Activated CD4-positive, alpha-beta T cell treated with anti-CD3 and anti-CD28 coated beads, Interleukin-2, amount 10 ng/mL, durations not matched to agents 24 days and 14 days (primary cell): ENCODE data around the gene ZNF747. TPM values are rescaled to one million over a fixed set of nuclear protein-coding genes. Genes with fewer than 3 reads are reported as not detected.
"Not testable (repeated sequence)": the region's sequence is repeated elsewhere in the genome, so short reads cannot be mapped to it uniquely, and the experiment has no call there.

Experiments used
- DNase-seq: peaks from one replicate; pipeline ENCODE4 v3.0.0; 2022
- H3K27ac Mint-ChIP-seq: one replicate; pipeline ENCODE4 v1.8.0; 2022; ENCODE audit warnings: mild to moderate bottlenecking, mixed read lengths
- H3K27me3 Mint-ChIP-seq: one replicate; pipeline ENCODE4 v1.8.0; 2022; ENCODE audit warnings: mixed read lengths
- H3K36me3 Mint-ChIP-seq: one replicate; pipeline ENCODE4 v1.8.0; 2022; ENCODE audit warnings: low read depth, mild to moderate bottlenecking, mixed read lengths
- H3K4me1 Mint-ChIP-seq: one replicate; pipeline ENCODE4 v1.8.0; 2021; ENCODE audit warnings: mixed read lengths
- H3K4me3 Mint-ChIP-seq: one replicate; pipeline ENCODE4 v1.8.0; 2022; ENCODE audit warnings: mild to moderate bottlenecking, moderate library complexity, mixed read lengths
- H3K9me3 Mint-ChIP-seq: one replicate; pipeline ENCODE4 v1.8.0; 2021; ENCODE audit warnings: mixed read lengths
- intact Hi-C: fragments of 100-400 bp; cut with micrococcal nuclease; formaldehyde crosslinking; loops from one replicate; pipeline ENCODE4 v1.15.1; 2023
- total RNA-seq: library from RNA; stranded (reverse); gene quantifications from 2 replicates; pipeline ENCODE4 v1.2.3, GENCODE V29; 2022

ZNF747 gene
- total RNA-seq, 1 donor from 2014 or later = 10.5 TPM

- peaks cover 53% of the 10 kb centered on the region for H3K4me1 Mint-ChIP-seq
- peak overlapping the region; percentile 92 for H3K27ac Mint-ChIP-seq
- no peak for DNase-seq
- intact Hi-C loops = no loop called here
- H3K9me3 Mint-ChIP-seq = no peaks in the 10 kb centered on the region
- H3K27me3 Mint-ChIP-seq = no peaks in the 10 kb centered on the region
- H3K36me3 Mint-ChIP-seq = peaks cover 30% of the 10 kb centered on the region
- peak overlapping the region; percentile 77 for H3K4me3 Mint-ChIP-seq
Measured at GRCh38 chr16:30552956-30553355, 18.3 kb upstream of the ZNF747 start.

DNA sequence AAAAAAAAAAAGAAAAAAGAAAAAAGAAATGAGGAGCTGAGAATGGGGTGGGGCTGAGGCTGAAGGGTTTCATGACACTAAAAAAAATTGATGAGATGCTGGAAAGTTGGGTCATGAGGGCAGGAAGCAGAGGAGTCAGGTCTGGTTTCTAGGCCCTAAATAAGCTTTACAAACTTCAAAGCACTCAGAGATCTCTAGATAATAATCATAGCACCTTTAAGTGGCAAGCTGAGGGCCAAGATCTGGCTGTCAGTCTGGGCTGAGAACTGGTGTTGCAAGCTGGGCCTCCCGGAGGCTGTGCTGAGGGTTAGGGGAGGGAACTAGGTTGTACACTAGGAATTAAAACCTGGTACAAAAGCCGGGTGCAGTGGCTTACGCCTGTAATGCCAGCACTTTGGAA lies 17.1 kb upstream of the ZNF747 start:
- intact Hi-C loops = loop anchor here (1.0 kb wide), 1 partner anchor 17 kb away; the partner anchor contains the start of gene ZNF747
- peaks cover 51% of the 10 kb centered on the region for H3K4me1 Mint-ChIP-seq
- H3K27me3 Mint-ChIP-seq = no peaks in the 10 kb centered on the region
- H3K4me3 Mint-ChIP-seq = peak overlapping the region; percentile 77
- no peaks in the 10 kb centered on the region for H3K9me3 Mint-ChIP-seq
- DNase-seq = peak; percentile 91
- H3K27ac Mint-ChIP-seq = peak overlapping the region; percentile 92
- H3K36me3 Mint-ChIP-seq = peaks cover 28% of the 10 kb centered on the region

DNA sequence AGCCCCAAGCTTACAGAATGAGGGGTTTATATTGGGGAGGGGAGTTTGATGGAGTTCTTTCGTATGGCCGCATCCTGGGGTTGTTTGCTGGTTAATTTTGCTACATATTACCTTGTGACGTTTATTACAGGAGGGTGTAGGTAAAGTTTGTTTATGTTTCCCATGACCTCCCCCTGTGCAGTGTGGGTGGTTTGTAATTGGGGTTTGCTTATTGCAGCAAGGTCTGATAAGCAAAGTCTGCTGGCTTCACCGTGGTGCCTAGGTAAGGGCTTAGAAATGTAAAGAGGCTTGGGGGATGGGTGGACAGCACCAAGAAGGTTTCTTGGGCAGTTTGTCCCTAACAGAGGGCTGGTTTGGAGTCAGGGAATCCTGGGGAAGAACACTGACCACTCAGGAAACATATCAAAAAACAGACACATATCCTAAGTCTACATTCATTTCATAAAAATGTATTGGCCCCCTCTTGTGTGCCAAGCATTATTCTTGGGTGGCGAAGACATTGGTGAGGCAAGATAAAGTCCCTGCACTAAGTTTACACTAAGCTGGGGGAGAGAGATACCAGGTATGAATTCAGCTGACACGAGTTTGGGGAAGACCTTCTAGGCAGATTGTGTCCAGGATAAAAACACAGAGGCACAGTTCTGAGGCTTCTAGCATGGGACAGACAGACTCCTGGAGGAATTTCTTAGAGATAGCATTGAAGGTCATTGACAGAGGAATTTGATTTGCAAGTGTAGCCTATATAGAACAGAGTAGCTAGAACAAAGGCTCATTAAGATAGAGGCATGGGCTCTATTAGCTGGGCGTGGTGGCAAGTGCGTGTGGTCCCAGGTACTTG lies 14.0 kb upstream of the ZNF747 start:
- intact Hi-C loops = no loop called here
- Mint-ChIP-seq H3K36me3 (peaks cover 14% of the 10 kb centered on the region), H3K27ac (no peak overlapping the region), H3K4me1 (peaks cover 40% of the 10 kb centered on the region), H3K4me3 (no peak overlapping the region), H3K27me3 (no peaks in the 10 kb centered on the region), H3K9me3 (no peaks in the 10 kb centered on the region)
- no peak for DNase-seq

GRCh38 chr16:30546115-30546514 lies 11.5 kb upstream of the ZNF747 start:
- no peaks in the 10 kb centered on the region for H3K27me3 Mint-ChIP-seq
- intact Hi-C loops = no loop called here
- H3K4me3 Mint-ChIP-seq = no peak overlapping the region
- no peak for DNase-seq
- H3K27ac Mint-ChIP-seq = no peak overlapping the region
- H3K4me1 Mint-ChIP-seq = peaks cover 16% of the 10 kb centered on the region
- no peaks in the 10 kb centered on the region for H3K9me3 Mint-ChIP-seq
- no peaks in the 10 kb centered on the region for H3K36me3 Mint-ChIP-seq

DNA sequence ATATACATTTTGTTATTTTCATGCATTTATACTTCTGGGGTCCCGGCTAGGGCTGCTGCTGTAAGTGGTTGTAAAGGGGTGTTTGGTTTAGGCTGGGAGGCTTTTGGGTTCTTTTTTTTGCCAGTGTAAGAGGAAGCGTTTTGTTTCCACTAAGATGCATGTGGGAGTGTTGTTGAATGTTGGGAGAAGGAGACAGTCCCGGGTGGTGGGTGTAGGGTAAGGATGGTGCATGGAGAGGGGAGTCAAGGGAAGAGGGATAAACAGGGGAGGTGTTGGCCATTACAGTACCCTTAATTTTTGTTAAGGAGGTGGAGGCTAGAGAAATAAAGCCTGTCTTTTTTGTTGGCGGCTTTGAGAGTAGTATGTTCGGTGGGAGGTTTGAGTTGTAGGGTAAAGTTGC lies 8.4 kb upstream of the ZNF747 start:
- H3K27me3 Mint-ChIP-seq = no peaks in the 10 kb centered on the region
- no peak for DNase-seq
- H3K4me3 Mint-ChIP-seq = no peak overlapping the region
- H3K9me3 Mint-ChIP-seq = no peaks in the 10 kb centered on the region
- no peak overlapping the region for H3K27ac Mint-ChIP-seq
- intact Hi-C loops = no loop called here
- H3K36me3 Mint-ChIP-seq = peaks cover 7% of the 10 kb centered on the region
- H3K4me1 Mint-ChIP-seq = peaks cover 6% of the 10 kb centered on the region

GRCh38 chr16:30541502-30542329 lies 7.1 kb upstream of the ZNF747 start:
- no peak overlapping the region for H3K27ac Mint-ChIP-seq
- peaks cover 12% of the 10 kb centered on the region for H3K36me3 Mint-ChIP-seq
- intact Hi-C loops = no loop called here
- H3K27me3 Mint-ChIP-seq = no peaks in the 10 kb centered on the region
- peaks cover 8% of the 10 kb centered on the region for H3K4me1 Mint-ChIP-seq
- no peaks in the 10 kb centered on the region for H3K9me3 Mint-ChIP-seq
- DNase-seq = no peak
- no peak overlapping the region for H3K4me3 Mint-ChIP-seq

DNA sequence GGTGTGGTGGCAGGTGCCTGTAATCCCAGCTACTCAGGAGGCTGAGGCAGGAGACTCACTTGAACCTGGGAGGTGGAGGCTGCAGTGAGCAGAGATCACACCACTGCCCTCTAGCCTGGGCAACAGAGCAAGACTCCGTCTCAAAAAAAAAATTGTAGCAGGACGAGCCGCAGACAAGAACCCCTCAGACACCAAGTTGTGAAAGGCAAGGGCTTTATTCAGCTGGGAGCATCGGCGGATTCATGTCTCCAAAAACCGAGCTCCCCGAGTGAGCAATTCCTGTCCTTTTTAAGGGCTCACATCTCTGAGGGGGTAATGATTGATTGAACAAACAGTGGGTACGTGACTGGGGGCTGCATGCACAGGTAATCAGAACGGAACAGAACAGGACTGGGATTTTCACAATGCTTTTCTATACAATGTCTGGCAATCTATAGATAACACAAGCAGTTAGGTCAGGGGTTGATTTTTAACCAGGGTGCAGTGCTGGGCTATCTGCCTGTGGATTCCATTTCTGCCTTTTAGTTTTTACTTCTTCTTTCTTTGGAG lies 6.3 kb upstream of the ZNF747 start:
- H3K4me3 Mint-ChIP-seq, H3K27ac Mint-ChIP-seq, DNase-seq, H3K9me3 Mint-ChIP-seq, intact Hi-C loops, H3K27me3 Mint-ChIP-seq: not testable (repeated sequence)
- peaks cover 12% of the 10 kb centered on the region for H3K4me1 Mint-ChIP-seq
- H3K36me3 Mint-ChIP-seq = peaks cover 18% of the 10 kb centered on the region

DNA sequence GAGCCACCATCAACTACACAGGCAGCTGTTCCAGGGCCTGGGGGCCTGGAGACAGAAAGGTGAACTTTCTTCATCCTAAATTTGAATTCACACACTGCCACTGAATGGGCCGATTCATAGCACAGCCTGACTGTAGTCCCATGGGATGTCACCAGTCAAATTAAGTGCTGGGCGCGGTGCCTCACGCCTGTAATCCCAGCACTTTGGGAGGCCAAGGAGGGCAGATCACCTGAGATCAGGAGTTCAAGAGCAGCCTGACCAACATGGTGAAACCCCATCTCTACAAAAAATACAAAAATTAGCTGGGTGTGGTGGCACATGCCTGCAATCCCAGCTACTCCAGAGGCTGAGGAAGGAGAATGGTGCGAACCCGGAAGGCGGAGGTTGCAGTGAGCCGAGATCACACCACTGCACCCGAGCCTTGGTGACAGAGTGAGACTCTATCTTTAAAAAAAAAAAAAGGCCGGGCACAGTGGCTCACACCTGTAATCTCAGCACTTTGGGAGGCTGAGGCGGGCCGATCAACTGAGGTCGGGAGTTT lies 5.4 kb upstream of the ZNF747 start:
- H3K27ac Mint-ChIP-seq, DNase-seq, intact Hi-C loops, H3K9me3 Mint-ChIP-seq, H3K4me3 Mint-ChIP-seq, H3K27me3 Mint-ChIP-seq: not testable (repeated sequence)
- Mint-ChIP-seq H3K4me1 (peaks cover 16% of the 10 kb centered on the region), H3K36me3 (peaks cover 23% of the 10 kb centered on the region)

DNA sequence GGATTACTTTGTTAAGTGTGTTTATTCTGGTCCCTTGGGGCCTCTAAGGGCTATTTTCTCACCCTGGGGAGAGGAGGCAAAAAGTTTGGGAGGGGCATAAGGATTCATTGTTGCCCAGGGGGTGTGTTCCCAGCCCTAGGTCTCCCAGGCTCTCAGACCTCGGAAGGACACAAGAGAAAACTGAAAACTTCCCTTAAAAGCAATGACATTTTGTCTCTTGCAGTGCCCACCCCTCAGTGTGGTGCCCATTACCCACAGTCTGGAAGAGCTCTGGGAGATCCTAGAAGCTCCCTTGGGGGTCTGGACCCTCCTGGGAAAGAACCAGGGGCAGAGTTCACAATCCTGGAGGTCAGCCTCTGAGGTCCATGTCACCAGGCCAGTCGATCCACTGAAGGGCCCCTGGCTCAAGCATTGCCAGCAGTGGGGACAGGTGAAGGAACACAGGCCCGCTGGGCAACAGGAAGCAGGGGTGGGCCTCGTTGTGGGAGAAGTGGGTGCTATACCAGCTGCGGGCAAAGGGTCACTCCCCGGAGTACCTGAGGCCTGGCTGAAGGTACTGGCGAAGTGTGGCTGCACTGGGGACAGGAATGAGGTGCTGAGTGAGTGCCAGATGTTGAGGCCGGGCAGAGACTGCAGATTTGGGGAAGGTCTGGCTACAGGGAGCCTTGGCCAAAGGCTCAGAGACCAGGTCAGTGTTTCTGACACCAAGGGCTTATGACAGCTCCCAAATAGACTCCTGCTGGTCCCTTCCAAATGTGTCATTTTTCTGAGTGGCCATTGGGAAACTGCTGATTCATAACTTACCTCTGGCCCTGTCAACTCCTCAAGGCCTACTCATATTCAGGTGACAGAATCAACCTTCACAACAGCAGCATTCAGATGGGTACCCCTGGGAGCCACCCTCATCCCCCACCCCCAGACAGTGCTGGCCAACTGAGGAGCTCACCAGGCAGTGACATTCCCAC lies 4.6 kb upstream of the ZNF747 start:
- Mint-ChIP-seq H3K9me3 (no peaks in the 10 kb centered on the region), H3K27ac (no peak overlapping the region), H3K36me3 (peaks cover 26% of the 10 kb centered on the region), H3K4me3 (no peak overlapping the region), H3K4me1 (peaks cover 18% of the 10 kb centered on the region), H3K27me3 (no peaks in the 10 kb centered on the region)
- intact Hi-C loops = no loop called here
- DNase-seq = no peak

DNA sequence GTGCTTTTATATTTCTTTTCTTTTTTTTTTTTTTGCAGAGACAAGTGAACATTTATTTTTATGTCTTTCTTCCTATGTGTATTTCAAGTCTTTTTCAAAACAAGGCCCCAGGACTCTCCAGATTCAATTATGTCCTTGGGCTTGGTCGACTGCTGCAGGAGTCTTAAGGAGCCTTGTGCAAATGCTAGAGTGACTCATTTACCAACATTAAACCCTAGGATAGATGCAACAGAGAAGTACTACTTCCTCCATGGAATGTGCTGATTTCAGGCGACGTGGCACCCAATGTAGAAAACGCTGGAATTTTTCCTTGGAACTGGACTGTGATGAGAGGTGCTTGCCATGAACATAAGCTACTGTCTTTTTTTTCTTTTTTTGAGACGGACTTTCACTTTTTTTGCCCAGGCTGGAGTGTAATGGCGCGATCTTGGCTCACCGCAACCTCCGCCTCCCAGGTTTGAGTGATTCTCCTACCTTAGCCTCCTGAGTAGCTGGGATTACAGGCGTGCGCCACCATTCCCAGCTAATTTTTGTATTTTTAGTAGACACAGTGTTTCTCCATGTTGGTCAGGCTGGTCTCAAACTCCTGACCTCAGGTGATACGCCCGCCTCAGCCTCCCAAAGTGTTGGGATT lies 1.9 kb upstream of the ZNF747 start:
- DNase-seq, H3K27me3 Mint-ChIP-seq, H3K9me3 Mint-ChIP-seq, intact Hi-C loops: not testable (repeated sequence)
- peak overlapping the region; percentile 97 for H3K27ac Mint-ChIP-seq
- peaks cover 35% of the 10 kb centered on the region for H3K36me3 Mint-ChIP-seq
- peaks cover 22% of the 10 kb centered on the region for H3K4me1 Mint-ChIP-seq
- H3K4me3 Mint-ChIP-seq = peak overlapping the region; percentile 88

DNA sequence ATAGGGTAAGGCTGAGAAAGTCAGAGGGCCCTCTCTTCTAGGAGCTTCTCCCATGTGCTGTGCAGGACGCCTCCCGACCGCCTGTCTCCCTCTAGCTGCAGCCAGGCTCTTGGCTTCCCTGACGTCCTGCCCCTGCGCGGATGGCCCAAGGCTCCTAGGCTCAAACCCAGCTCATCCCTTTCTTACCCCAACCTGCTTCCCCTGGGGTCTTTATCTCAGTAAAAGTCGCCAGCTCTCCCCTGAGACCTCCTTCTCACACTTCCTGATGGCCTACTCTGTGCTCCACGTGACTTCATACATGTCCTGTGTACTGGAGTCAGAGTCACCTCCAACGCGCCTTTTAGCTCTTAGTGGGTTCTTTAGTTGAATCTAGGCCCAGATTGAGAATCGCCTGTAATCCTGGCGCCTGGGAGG lies 1.1 kb upstream of the ZNF747 start:
- Mint-ChIP-seq H3K9me3 (no peaks in the 10 kb centered on the region), H3K27ac (peak overlapping the region; percentile 97), H3K27me3 (no peaks in the 10 kb centered on the region), H3K36me3 (peaks cover 41% of the 10 kb centered on the region), H3K4me1 (peaks cover 23% of the 10 kb centered on the region), H3K4me3 (peak overlapping the region; percentile 88)
- intact Hi-C loops = loop anchor here (1.0 to 2.0 kb wide), 9 partner anchors 8 to 163 kb away; partner anchors contain the start of genes DCTPP1, FBRS, ITGAL and ZNF688
- DNase-seq = peak; percentile 89

DNA sequence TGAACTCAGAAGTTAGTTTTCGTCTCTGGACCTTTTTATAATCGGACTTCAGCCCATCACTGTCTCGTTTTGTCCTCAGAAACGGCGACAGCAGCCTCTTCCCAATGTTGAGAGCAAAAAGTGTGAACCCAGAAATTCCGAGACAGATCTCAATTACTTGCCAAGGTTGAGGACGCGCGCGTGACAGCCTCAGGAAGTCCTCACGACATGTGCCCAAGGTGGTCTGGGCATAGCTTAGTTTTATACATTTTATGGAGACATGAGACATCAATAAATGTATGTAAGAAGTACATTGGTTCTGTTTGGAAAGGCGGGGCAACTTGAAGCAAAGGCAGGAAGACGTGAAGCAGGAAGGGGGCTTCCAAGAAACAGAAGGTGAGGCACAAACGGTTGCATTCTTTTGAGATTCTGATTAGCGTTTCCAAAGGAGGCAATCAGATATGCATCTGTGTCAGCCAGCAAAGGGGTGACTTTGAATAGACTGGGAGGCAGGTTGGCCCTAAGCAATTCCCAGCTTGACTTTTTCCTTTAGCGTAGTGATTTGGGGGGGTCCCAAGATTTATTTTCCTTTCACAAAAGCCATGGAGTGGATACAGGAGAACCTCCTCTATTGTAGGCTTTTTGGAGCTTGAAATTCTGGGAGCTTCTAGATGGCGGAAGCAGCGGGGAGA lies 583 bp upstream of the ZNF747 start:
- no peak for DNase-seq
- H3K27ac Mint-ChIP-seq = peak overlapping the region; percentile 97
- H3K4me3 Mint-ChIP-seq = peak overlapping the region; percentile 88
- intact Hi-C loops = loop anchor here (1.0 to 2.0 kb wide), 9 partner anchors 8 to 163 kb away; partner anchors contain the start of genes DCTPP1, FBRS, ITGAL and ZNF688
- H3K9me3 Mint-ChIP-seq = no peaks in the 10 kb centered on the region
- no peaks in the 10 kb centered on the region for H3K27me3 Mint-ChIP-seq
- peaks cover 27% of the 10 kb centered on the region for H3K4me1 Mint-ChIP-seq
- peaks cover 46% of the 10 kb centered on the region for H3K36me3 Mint-ChIP-seq
